ENCODE measurements around the gene GDF7.
A peak's percentile ranks its signal among the peaks of the same experiment; 100 is the strongest.

The GDF7 gene
- total RNA-seq: 0 to 0.90 (median 0.06) reads per million in 9 experiments

DNA sequence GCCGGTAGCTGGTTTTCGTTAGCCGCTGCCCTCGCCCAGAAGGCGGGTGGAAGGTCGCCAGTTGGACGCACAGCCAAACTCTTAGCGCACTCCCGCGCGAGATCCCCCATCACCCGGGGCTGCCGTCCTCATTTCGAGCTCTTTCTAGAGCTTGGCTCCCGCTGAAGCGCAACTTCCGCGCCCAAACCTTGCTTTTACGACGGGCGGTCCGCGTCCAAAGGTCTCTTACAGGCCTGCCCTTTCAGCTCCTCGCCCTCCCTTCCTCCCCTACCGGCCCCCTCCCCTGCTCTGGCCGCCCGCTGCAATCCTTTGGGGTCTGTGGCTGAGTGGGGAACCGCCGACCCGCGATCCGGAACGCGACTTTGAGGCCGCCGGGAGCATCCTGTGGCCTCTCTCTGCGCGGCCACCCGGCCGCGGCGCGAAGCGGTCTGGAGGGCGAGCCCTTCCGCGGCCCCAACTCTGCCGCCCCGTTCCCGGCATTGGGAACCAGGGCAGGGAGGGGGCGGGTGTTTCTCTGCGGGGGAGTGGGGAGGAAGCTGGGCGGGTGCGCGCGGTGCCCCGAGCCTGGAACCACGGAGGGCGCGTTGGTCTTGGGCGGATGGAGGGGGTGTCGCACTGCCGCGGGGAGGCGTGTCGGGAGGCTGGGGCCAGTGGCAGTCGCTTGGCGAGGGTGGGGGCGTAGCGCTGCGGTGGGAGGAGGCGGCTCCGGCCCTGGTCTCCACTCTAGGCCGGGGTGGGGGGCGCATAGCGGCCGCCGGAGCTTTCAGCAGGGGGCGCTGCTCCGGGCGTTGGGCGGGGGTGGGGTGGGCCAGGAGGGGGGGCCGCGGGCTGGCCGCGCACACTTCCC is at the start of gene GDF7:
Gene GDF7 (plus strand): TSS at position 841 of the 847 bp plus-strand sequence. CDS start 96 bp downstream, outside the sequence.
- DNase-seq (no peak), ATAC-seq (replicated peaks) (peak; percentile 58)
- peaks cover 9% of the 10 kb centered on the region for H3K36me3 Mint-ChIP-seq (ENCODE audit: insufficient read depth)
- H3K9me3 Mint-ChIP-seq: no peaks in the 10 kb centered on the region
- peaks cover 72 to 92% of the 10 kb centered on the region in 2 donors for H3K27me3 Mint-ChIP-seq
- H3K4me3 Mint-ChIP-seq: peak within 1 kb of the TSS; percentile 77 to 79
- H3K27ac Mint-ChIP-seq: no peak within 1 kb of the TSS
- peaks cover 3 to 8% of the 10 kb centered on the region in 2 donors for H3K4me1 Mint-ChIP-seq (ENCODE audit: low read depth in 2 of 2)

DNA sequence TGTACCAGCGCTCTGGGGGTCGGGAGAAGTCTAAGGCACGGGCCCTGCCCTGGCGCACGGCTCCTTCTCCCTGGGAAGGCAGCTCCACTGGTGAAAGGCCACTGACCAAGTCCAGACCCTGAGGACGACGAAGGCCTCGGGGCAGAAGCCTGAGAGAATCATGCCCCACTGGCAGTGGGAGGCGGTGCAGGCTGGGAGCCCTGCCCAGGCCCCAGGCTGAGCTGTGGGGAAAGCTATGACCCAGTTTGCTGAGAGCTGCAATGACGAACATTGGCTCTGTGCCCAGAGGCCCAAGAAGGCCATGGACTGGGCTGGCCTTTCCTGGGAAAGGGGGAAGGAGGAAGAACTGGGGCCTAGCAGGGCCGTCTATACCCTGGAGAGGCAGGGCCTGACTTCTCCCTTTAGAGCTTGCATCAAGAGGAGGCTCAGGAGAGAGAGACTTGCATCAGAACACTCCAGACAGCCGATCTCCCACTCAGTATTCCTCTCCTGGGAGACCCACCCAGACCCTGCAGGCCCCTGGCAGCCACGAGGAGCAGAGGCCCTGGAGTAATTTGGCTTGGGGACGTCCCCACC is 49.0 kb upstream of the GDF7 start:
- Mint-ChIP-seq H3K36me3 (ENCODE audit: insufficient read depth) (peaks cover 23% of the 10 kb centered on the region), H3K4me3 (no peak overlapping the region), H3K27ac (peak overlapping the region in 1 of 2 donors; percentile 20), H3K4me1 (ENCODE audit: low read depth in 2 of 2) (peaks cover 0 to 5% of the 10 kb centered on the region in 2 donors), H3K9me3 (no peaks in the 10 kb centered on the region), H3K27me3 (no peaks in the 10 kb centered on the region)
- ATAC-seq (replicated peaks) (peak; percentile 12), DNase-seq (no peak)

DNA sequence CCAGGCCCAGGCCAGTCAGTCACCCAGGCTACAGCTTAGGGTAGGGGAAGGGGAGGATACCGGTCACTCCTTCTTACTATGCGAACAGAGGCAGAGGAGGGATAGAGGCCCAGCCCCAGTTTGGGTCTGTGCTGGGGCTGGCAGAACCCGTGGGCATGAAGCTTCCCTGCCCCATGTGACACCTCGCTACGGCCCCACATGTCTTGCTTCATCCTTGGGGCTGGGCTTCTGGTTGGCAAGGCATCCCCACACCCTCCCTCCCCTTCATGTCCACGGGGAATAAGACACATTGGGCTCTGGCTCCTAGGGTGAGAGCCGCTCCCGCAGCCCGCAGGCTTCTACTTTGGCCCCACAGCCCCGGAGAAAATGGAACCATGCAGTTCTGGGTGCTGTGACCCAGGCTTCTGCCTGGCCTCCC is 48.5 kb upstream of the GDF7 start:
- DNase-seq (no peak), ATAC-seq (replicated peaks) (no peak)
- H3K27ac Mint-ChIP-seq: peak overlapping the region in 1 of 2 donors; percentile 20
- H3K4me1 Mint-ChIP-seq (ENCODE audit: low read depth in 2 of 2): peaks cover 0 to 5% of the 10 kb centered on the region in 2 donors
- no peaks in the 10 kb centered on the region for H3K27me3 Mint-ChIP-seq
- H3K9me3 Mint-ChIP-seq: no peaks in the 10 kb centered on the region
- H3K4me3 Mint-ChIP-seq: no peak overlapping the region
- H3K36me3 Mint-ChIP-seq (ENCODE audit: insufficient read depth): peaks cover 26% of the 10 kb centered on the region

DNA sequence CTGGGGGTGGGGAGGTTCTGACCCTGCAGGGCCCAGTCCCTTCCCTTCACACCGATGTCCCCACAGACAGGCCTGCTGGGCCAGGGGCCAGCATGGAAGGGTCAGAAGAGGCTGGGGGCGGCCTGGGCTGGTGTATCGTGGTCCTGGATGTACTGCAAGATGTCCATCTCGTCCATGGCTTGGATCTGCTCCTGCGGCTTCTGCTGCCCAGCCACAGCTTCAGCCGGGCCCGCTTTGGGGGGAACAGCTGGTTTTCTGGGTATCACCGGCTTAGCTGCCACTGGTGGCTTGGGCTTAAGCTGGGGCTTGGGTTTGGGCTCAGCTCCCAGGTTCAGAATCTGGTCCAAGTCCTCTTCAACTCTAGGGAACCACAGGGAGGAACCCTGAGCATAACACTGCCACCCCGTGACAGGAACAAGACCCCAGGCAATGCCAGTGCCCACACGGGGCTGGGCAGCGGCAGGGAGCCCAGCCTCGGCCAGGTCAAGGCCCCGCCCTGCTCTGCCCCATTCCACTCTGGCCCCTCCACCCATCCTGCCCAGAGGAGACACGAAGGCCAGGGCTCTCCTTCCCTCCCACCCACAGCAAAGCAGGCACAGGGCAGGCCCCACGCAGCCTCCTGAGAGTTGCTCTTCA is 47.9 kb upstream of the GDF7 start:
- no peak overlapping the region for H3K27ac Mint-ChIP-seq
- peaks cover 26% of the 10 kb centered on the region for H3K36me3 Mint-ChIP-seq (ENCODE audit: insufficient read depth)
- H3K4me1 Mint-ChIP-seq (ENCODE audit: low read depth in 2 of 2): peaks cover 0 to 5% of the 10 kb centered on the region in 2 donors
- H3K27me3 Mint-ChIP-seq: no peaks in the 10 kb centered on the region
- no peak overlapping the region for H3K4me3 Mint-ChIP-seq
- ATAC-seq (replicated peaks) (no peak), DNase-seq (no peak)
- no peaks in the 10 kb centered on the region for H3K9me3 Mint-ChIP-seq

DNA sequence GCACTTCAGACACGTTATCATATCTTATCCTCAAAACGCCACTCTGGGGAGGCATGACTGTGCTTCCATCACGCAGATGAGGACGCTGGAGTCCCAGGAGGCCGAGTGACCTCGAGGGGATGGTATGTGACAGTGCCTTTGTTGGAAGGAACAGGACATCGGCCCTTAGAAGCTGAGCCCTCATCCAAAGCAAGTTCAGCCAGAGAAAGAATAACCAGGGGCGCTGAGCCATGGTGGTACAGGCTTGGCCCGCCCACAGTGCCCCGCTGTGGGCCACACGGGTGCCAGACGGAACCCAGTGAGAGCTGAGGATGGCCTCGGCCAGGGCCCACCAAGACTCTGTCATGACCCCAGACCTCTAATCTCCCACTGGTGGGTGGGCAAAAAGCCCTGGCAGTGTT is 47.3 kb upstream of the GDF7 start:
- peaks cover 0 to 5% of the 10 kb centered on the region in 2 donors for H3K4me1 Mint-ChIP-seq (ENCODE audit: low read depth in 2 of 2)
- H3K9me3 Mint-ChIP-seq: no peaks in the 10 kb centered on the region
- no peak overlapping the region for H3K27ac Mint-ChIP-seq
- H3K4me3 Mint-ChIP-seq: no peak overlapping the region
- H3K36me3 Mint-ChIP-seq (ENCODE audit: insufficient read depth): peaks cover 23% of the 10 kb centered on the region
- no peak for ATAC-seq (replicated peaks)
- no peaks in the 10 kb centered on the region for H3K27me3 Mint-ChIP-seq
- DNase-seq: no peak

DNA sequence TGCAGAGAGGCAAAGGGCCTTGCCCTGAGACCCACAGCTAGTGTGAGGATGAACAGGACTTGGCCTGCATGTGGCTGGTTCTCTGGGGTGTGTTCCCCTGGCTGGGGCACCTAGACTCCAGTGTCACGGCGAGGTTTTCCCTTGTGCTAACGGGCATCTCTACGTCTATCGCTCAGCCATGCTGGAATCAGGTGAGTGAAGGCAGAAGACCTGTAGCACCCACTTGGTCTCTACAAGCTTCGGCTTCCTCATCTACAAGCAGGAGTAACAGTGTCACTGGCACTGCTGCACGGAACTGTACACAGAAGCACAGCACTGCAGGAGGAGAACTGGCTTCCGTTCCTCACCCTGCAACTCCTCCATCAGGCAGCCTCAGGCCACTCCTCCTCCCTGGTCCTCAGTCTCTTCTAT is 46.7 kb upstream of the GDF7 start:
- Mint-ChIP-seq H3K36me3 (ENCODE audit: insufficient read depth) (peaks cover 23% of the 10 kb centered on the region), H3K4me1 (ENCODE audit: low read depth in 2 of 2) (peaks cover 0 to 5% of the 10 kb centered on the region in 2 donors), H3K27me3 (no peaks in the 10 kb centered on the region), H3K9me3 (no peaks in the 10 kb centered on the region), H3K27ac (peak overlapping the region in 1 of 2 donors; percentile 65), H3K4me3 (no peak overlapping the region)
- DNase-seq (no peak), ATAC-seq (replicated peaks) (no peak)

DNA sequence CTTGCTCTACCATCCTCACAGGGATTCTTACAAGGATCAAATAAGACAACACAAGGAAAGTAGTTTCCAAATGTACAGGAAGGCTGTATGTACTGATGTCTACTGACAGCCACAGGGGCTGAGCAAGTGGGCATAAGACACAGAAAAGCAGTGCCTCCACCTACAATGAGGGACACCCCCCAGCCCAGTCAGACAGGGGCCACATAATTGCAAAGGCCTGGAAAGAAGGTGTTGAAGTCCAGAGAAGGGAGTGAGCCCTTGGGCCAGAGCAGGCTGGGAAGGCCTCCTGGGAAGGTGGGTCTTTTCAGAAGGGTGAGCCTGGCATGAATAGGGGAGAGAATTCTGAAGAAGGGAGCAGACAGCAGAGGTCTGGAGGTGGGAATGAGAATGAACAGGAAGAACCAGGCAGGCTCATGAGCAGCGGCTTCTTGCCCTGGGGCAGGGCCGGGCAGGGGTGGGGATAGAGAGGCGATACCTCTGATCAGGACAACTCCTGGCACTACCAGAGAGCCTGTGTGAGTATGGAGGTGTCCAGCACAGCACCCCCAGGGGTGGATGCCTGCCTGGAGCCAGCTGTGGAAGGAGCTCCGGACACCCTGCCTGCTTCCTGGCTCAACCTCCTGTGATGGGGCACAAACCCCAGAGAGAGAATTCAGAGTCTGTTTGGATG is 46.1 kb upstream of the GDF7 start:
- Mint-ChIP-seq H3K9me3 (no peaks in the 10 kb centered on the region), H3K27ac (peak overlapping the region; percentile 57 to 65), H3K36me3 (ENCODE audit: insufficient read depth) (peaks cover 23% of the 10 kb centered on the region), H3K4me3 (no peak overlapping the region), H3K27me3 (no peaks in the 10 kb centered on the region), H3K4me1 (ENCODE audit: low read depth in 2 of 2) (peaks cover 0 to 5% of the 10 kb centered on the region in 2 donors)
- ATAC-seq (replicated peaks) (no peak), DNase-seq (no peak)

DNA sequence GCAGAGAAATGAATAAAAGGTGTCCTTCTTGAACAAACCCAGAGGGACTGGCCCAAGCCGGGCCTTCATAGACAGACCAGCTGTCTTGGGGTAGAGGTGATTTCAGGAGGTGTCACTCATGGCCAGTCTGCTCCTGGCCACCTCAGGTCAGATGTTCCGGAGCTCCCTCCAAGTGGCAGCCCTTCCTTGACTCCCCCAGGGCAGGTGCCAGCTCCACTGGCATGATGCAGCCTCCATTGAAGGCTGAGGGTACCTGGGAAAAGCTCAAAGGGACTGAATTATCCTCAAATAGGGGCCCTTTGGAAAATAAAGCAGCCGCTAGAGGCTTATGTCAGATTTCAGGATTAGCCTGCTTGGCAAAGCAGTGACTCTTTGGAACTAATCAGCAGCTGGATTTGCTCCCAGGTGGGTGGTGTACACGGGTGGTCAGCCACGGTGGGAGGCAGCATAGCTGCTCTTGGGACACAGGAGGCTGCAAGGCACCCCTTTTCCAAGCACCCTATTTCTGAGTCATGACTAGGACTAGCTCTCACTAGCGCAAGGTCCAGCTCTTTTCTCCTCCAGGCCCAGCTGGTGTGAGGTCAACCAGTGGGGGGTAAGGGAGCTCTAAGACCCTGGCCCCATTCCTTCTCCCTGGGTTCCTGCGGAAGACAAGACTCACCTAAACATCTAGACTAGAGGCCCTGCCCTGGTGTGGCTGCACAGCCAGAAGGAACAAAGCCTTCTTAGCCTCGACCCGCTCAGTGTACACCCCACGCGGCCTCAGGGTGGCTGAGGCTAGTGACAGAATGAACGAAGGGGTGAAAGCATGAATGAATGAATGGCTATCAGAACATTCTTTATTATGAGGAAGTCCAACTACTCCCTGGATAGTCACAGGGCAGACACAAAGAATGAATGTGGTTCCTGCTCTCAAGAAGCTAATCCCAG is 45.3 kb upstream of the GDF7 start:
- peaks cover 23% of the 10 kb centered on the region for H3K36me3 Mint-ChIP-seq (ENCODE audit: insufficient read depth)
- ATAC-seq (replicated peaks) (no peak), DNase-seq (no peak)
- no peak overlapping the region for H3K4me3 Mint-ChIP-seq
- no peaks in the 10 kb centered on the region for H3K27me3 Mint-ChIP-seq
- H3K9me3 Mint-ChIP-seq: no peaks in the 10 kb centered on the region
- H3K27ac Mint-ChIP-seq: peak overlapping the region; percentile 57 to 65
- peaks cover 0 to 7% of the 10 kb centered on the region in 2 donors for H3K4me1 Mint-ChIP-seq (ENCODE audit: low read depth in 2 of 2)

DNA sequence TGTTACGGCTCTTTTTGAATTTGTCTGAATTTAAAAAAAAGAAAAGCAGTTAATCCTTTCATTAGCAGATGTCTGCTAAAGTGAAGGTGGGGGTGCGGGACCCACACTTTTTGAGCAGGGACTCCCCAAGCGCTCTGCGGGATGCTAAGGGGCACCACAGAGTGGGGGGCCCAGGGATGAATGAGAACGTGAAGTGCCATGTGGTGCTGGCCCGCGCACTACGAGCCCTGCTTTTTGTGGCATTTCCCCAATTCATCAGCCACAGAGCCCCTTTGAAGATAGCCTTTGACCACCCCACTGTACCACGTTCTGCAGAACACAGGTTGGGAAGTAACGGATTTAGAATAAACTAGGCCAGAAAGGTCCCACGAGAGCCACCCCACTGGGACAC is 44.7 kb upstream of the GDF7 start:
- Mint-ChIP-seq H3K27ac (no peak overlapping the region), H3K4me1 (ENCODE audit: low read depth in 2 of 2) (peaks cover 0 to 7% of the 10 kb centered on the region in 2 donors), H3K9me3 (no peaks in the 10 kb centered on the region), H3K36me3 (ENCODE audit: insufficient read depth) (peaks cover 23% of the 10 kb centered on the region), H3K27me3 (no peaks in the 10 kb centered on the region), H3K4me3 (no peak overlapping the region)
- ATAC-seq (replicated peaks): no peak
- DNase-seq: no peak

DNA sequence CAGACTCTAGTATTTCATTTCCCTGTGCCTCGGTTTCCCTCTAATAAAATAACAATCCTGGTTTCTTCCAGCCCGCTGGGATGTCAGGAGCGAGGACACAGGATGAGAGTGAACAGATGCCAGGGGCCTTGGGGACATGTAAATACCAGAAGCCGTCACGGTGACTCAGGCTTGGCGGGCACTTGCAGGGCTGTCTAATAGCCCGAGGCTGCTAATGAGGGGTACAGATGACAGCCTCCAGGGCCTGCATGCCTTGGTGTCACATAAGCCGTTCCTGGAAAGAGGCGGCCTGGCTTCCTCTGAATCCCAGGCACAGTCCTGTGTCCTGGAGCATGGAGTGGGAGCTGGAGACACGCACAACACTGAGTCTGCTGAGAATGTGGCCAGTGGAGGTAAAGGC is 44.2 kb upstream of the GDF7 start:
- H3K36me3 Mint-ChIP-seq (ENCODE audit: insufficient read depth): peaks cover 21% of the 10 kb centered on the region
- DNase-seq (no peak), ATAC-seq (replicated peaks) (no peak)
- H3K4me1 Mint-ChIP-seq (ENCODE audit: low read depth in 2 of 2): peaks cover 0 to 7% of the 10 kb centered on the region in 2 donors
- peak overlapping the region in 1 of 2 donors; percentile 41 for H3K27ac Mint-ChIP-seq
- no peaks in the 10 kb centered on the region for H3K27me3 Mint-ChIP-seq
- H3K9me3 Mint-ChIP-seq: no peaks in the 10 kb centered on the region
- H3K4me3 Mint-ChIP-seq: no peak overlapping the region

DNA sequence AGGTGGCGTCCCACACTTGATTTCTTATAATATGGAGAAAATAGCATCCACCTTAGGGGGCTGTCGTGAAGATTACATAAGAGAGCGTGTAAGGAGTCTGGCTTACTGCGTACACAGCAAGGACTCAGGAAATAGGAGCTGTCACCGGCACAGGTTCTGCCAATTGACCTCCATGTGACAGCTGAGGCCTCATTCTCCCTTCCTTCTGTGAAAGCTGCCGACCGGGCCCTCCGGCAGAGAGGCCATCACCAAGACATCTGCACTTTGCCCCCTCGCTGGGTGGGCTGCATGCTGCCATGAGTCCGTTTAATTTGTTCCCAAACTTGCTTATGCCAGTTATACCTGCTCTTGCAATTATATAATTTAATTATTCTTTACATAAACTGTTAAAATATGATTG is 43.7 kb upstream of the GDF7 start:
- Mint-ChIP-seq H3K4me3 (no peak overlapping the region), H3K9me3 (no peaks in the 10 kb centered on the region), H3K4me1 (ENCODE audit: low read depth in 2 of 2) (peaks cover 0 to 7% of the 10 kb centered on the region in 2 donors), H3K27ac (peak overlapping the region in 1 of 2 donors; percentile 41), H3K27me3 (no peaks in the 10 kb centered on the region), H3K36me3 (ENCODE audit: insufficient read depth) (peaks cover 21% of the 10 kb centered on the region)
- no peak for ATAC-seq (replicated peaks)
- no peak for DNase-seq

DNA sequence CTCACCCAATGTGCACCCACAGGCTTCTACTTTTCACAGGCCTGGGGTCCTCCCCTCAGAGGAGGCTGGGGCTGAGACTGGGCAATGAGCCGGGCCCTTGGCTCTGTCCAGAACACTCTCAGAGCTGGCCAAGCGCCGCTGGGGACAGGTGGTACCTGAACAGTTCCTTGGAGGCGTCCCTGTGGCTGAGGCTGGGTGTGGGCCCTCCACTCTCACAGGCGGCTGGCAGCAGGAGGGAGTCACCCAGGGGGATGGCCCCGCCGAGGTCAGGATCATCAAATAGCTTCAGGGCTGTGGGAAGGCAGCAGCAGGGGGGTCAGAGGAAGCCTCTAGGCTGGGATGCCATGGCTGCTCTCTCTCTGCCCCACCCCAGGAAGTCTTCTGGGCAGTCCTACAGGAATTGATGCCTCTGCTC is 43.2 kb upstream of the GDF7 start:
- Mint-ChIP-seq H3K36me3 (ENCODE audit: insufficient read depth) (peaks cover 23% of the 10 kb centered on the region), H3K4me1 (ENCODE audit: low read depth in 2 of 2) (peaks cover 0 to 7% of the 10 kb centered on the region in 2 donors), H3K27me3 (no peaks in the 10 kb centered on the region), H3K4me3 (no peak overlapping the region), H3K27ac (no peak overlapping the region), H3K9me3 (no peaks in the 10 kb centered on the region)
- DNase-seq (no peak), ATAC-seq (replicated peaks) (no peak)
